WTC11 (cell line): ENCODE measurements around the gene TSNAXIP1. TPM values are rescaled to one million over a fixed set of nuclear protein-coding genes. Genes with fewer than 3 reads are reported as not detected.

ENCODE experiments used
- ATAC-seq: fragments of 200-7000 bp; cut with Tn5 transposase; 2 replicates; pipeline ENCODE4 v1.10.0; 2021; ENCODE audit warnings: mild to moderate bottlenecking, moderate library complexity
- CTCF ChIA-PET: fragments of 300-600 bp; sonication (Branson Sonifier 250); formaldehyde crosslinking; loops from one replicate; lab custom pipeline; 2021; ENCODE audit warnings: antibody characterized with exemption; lab: Charles Lee
- POLR2A ChIA-PET: fragments of 350-600 bp; sonication (Branson Sonifier 250); formaldehyde crosslinking; loops from one replicate; lab custom pipeline; 2021; ENCODE audit warnings: antibody characterized with exemption; lab: Charles Lee
- DNase-seq: peaks from one replicate; pipeline ENCODE4 v3.0.0; 2021; ENCODE audit warnings: low spot score
- H3K27ac Mint-ChIP-seq: 2 replicates; pipeline ENCODE4 v1.8.0; 2021; ENCODE audit warnings: mixed read lengths
- H3K27me3 Mint-ChIP-seq: 2 replicates; pipeline ENCODE4 v1.8.0; 2021; ENCODE audit warnings: low read depth, mild to moderate bottlenecking, moderate library complexity, mixed read lengths
- H3K36me3 Mint-ChIP-seq: 2 replicates; pipeline ENCODE4 v1.8.0; 2021; ENCODE audit warnings: mixed read lengths
- H3K4me1 Mint-ChIP-seq: 2 replicates; pipeline ENCODE4 v1.8.0; 2022; ENCODE audit warnings: mixed read lengths
- H3K4me3 Mint-ChIP-seq: 2 replicates; pipeline ENCODE4 v1.8.0; 2021; ENCODE audit warnings: mild to moderate bottlenecking, moderate library complexity, mixed read lengths
- H3K9me3 Mint-ChIP-seq: 2 replicates; pipeline ENCODE4 v1.8.0; 2021; ENCODE audit warnings: mixed read lengths
- CBFB ChIP-seq: sonication (generic); formaldehyde crosslinking; IDR thresholded peaks from 2 replicates; pipeline ENCODE4 v1.8.1; 2022; ENCODE audit warnings: mild to moderate bottlenecking, low read depth, missing genetic modification reagents
- PRRX2 ChIP-seq: fragments of 250-450 bp; sonication (Bioruptor Pico); IDR thresholded peaks from 2 replicates; pipeline ENCODE4 v1.8.0; 2021; ENCODE audit warnings: mild to moderate bottlenecking
- ZNF423 ChIP-seq: fragments of 250-450 bp; sonication (Bioruptor Pico); IDR thresholded peaks from 2 replicates; pipeline ENCODE4 v2.1.2; 2022; ENCODE audit warnings: mild to moderate bottlenecking, moderate library complexity
- ZNF671 ChIP-seq: fragments of 250-450 bp; sonication (Bioruptor Pico); IDR thresholded peaks from 2 replicates; pipeline ENCODE4 v1.8.0; 2021; ENCODE audit warnings: mild to moderate bottlenecking
- total RNA-seq: library from RNA; stranded (reverse); gene quantifications from 3 replicates; pipeline ENCODE4 v1.2.3, GENCODE V29; 2021
- TF ChIP-seq, protein P1 (sequence below): sonication (generic); formaldehyde crosslinking; IDR thresholded peaks from 2 replicates; pipeline ENCODE4 v1.8.1; 2023; ENCODE audit warnings: mild to moderate bottlenecking, missing genetic modification reagents, moderate library complexity
- TF ChIP-seq, protein P2 (sequence below): sonication (generic); formaldehyde crosslinking; conservative IDR thresholded peaks from 2 replicates; pipeline ENCODE4 v1.8.1; 2023; ENCODE audit warnings: mild to moderate bottlenecking, low read depth, missing genetic modification reagents, moderate library complexity
- TF ChIP-seq, protein P3 (sequence below): sonication (generic); formaldehyde crosslinking; IDR thresholded peaks from 2 replicates; pipeline ENCODE4 v1.8.1; 2022; ENCODE audit warnings: mild to moderate bottlenecking, moderate library complexity, missing genetic modification reagents
- TF ChIP-seq, protein P4 (sequence below): fragments of 200-600 bp; IDR thresholded peaks from 2 replicates; pipeline ENCODE4 v1.8.0; 2022; ENCODE audit warnings: antibody characterized with exemption
- TF ChIP-seq, protein P5 (sequence below): sonication (generic); formaldehyde crosslinking; IDR thresholded peaks from 2 replicates; pipeline ENCODE4 v1.8.1; 2023; ENCODE audit warnings: mild to moderate bottlenecking, missing genetic modification reagents
- TF ChIP-seq, protein P6 (sequence below): sonication (generic); formaldehyde crosslinking; IDR thresholded peaks from 2 replicates; pipeline ENCODE4 v1.8.1; 2023; ENCODE audit warnings: mild to moderate bottlenecking, missing genetic modification reagents, borderline replicate concordance
- TF ChIP-seq, protein P7 (sequence below): sonication (generic); formaldehyde crosslinking; IDR thresholded peaks from 2 replicates; pipeline ENCODE4 v1.8.1; 2023; ENCODE audit warnings: mild to moderate bottlenecking, moderate library complexity, missing genetic modification reagents
- TF ChIP-seq, protein P8 (sequence below): fragments of 250-450 bp; sonication (Bioruptor Pico); IDR thresholded peaks from 2 replicates; pipeline ENCODE4 v1.9.0; 2021; ENCODE audit warnings: mild to moderate bottlenecking, borderline replicate concordance

TSNAXIP1 gene
- total RNA-seq, 1 experiment from 2014 or later: 0.48 TPM

DNA sequence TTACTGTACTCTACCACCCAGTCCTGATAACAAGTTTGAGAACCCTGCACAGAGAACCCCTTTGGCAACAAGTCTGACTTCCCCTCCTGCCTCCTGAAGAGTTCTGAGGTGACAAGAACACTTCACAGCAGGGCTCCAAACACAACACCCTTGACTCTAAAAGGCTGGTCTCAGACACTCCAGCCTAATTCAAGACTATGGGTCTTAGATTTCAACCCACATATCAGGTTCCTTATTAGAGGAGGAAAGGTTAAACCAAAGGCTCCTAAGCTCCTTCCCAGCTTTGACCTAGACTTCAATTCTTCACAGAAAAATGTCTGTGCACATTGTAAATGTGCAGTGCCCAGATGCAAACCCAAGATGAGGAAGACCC is 23.4 kb upstream of the TSNAXIP1 start:
- no peaks in the 10 kb centered on the region for H3K27me3 Mint-ChIP-seq
- TF ChIP-seq ZNF671: no peak
- TF ChIP-seq, all 79 proteins: peak for 0
- CTCF ChIA-PET: interaction anchor here (1.5 kb wide), 1 partner anchor 120 kb away, joined by 3 read pairs; no protein-coding TSS in a partner anchor
- no peak for ATAC-seq
- H3K4me1 Mint-ChIP-seq: peaks cover 6% of the 10 kb centered on the region
- no peak overlapping the region for H3K4me3 Mint-ChIP-seq
- DNase-seq: no peak
- no peaks in the 10 kb centered on the region for H3K36me3 Mint-ChIP-seq
- POLR2A ChIA-PET: no interaction called here
- H3K9me3 Mint-ChIP-seq: no peaks in the 10 kb centered on the region
- no peak overlapping the region for H3K27ac Mint-ChIP-seq

DNA sequence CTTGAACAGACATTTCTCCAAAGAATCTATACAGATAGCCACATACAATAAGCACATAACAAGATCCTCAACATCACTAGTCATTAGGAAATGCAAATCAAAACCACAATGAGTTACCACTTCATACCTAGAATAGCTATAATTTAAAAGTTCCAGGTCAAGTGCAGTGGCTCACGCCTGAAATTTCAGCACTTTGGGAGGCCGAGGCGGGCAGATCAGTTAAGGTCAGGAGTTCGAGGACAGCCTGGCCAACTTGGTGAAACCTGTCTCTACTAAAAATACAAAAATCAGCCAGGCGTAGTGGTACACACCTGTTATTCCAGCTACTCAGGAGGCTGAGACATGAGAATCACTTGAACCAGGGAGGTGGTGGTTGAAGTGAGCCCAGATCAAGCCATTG is 20.2 kb upstream of the TSNAXIP1 start:
- Mint-ChIP-seq H3K36me3 (no peaks in the 10 kb centered on the region), H3K4me1 (no peaks in the 10 kb centered on the region), H3K4me3 (no peak overlapping the region), H3K9me3 (no peaks in the 10 kb centered on the region), H3K27me3 (no peaks in the 10 kb centered on the region), H3K27ac (no peak overlapping the region)
- no peak for DNase-seq
- TF ChIP-seq CBFB (CRISPR knock-in tag): no peak
- TF ChIP-seq, protein P1, sequence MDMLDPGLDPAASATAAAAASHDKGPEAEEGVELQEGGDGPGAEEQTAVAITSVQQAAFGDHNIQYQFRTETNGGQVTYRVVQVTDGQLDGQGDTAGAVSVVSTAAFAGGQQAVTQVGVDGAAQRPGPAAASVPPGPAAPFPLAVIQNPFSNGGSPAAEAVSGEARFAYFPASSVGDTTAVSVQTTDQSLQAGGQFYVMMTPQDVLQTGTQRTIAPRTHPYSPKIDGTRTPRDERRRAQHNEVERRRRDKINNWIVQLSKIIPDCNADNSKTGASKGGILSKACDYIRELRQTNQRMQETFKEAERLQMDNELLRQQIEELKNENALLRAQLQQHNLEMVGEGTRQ (CRISPR knock-in tag): no peak
- TF ChIP-seq ZNF423 (CRISPR knock-in tag): no peak
- TF ChIP-seq, protein P2, sequence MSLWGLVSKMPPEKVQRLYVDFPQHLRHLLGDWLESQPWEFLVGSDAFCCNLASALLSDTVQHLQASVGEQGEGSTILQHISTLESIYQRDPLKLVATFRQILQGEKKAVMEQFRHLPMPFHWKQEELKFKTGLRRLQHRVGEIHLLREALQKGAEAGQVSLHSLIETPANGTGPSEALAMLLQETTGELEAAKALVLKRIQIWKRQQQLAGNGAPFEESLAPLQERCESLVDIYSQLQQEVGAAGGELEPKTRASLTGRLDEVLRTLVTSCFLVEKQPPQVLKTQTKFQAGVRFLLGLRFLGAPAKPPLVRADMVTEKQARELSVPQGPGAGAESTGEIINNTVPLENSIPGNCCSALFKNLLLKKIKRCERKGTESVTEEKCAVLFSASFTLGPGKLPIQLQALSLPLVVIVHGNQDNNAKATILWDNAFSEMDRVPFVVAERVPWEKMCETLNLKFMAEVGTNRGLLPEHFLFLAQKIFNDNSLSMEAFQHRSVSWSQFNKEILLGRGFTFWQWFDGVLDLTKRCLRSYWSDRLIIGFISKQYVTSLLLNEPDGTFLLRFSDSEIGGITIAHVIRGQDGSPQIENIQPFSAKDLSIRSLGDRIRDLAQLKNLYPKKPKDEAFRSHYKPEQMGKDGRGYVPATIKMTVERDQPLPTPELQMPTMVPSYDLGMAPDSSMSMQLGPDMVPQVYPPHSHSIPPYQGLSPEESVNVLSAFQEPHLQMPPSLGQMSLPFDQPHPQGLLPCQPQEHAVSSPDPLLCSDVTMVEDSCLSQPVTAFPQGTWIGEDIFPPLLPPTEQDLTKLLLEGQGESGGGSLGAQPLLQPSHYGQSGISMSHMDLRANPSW: no peak
- ChIA-PET POLR2A (interaction anchor here (0.5 kb wide), 1 partner anchor 123 kb away, joined by 3 read pairs; no protein-coding TSS in a partner anchor), CTCF (interaction anchor here (0.8 to 2.0 kb wide), 2 partner anchors 30 to 114 kb away, joined by 3 to 10 read pairs; no protein-coding TSS in a partner anchor)
- no peak for ATAC-seq

DNA sequence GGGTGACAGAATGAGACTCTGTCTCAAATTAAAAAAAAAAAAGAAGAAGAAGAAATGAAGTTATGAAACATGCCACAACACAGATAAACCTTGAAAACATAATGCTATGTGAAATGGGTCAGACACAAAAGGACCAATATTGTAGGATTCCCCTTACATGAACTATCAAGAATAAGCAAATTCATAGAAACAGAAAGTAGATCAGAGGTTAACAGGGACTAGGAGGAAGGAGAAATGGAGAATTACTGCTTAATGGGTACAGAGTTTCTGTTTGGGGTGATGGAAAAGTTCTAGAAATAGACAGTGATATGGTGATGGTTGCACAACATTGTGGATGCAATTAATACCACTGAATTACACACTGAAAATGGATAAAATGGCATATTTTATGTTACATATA is 16.6 kb upstream of the TSNAXIP1 start:
- H3K36me3 Mint-ChIP-seq: no peaks in the 10 kb centered on the region
- ChIA-PET POLR2A (no interaction called here), CTCF (interaction anchor here (1.0 kb wide), 1 partner anchor 26 kb away, joined by 4 read pairs; no protein-coding TSS in a partner anchor)
- no peaks in the 10 kb centered on the region for H3K27me3 Mint-ChIP-seq
- no peak overlapping the region for H3K27ac Mint-ChIP-seq
- no peaks in the 10 kb centered on the region for H3K4me1 Mint-ChIP-seq
- DNase-seq: no peak
- ATAC-seq: no peak
- no peaks in the 10 kb centered on the region for H3K9me3 Mint-ChIP-seq
- H3K4me3 Mint-ChIP-seq: no peak overlapping the region
- TF ChIP-seq, protein P3, sequence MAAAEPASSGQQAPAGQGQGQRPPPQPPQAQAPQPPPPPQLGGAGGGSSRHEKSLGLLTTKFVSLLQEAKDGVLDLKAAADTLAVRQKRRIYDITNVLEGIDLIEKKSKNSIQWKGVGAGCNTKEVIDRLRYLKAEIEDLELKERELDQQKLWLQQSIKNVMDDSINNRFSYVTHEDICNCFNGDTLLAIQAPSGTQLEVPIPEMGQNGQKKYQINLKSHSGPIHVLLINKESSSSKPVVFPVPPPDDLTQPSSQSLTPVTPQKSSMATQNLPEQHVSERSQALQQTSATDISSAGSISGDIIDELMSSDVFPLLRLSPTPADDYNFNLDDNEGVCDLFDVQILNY: no peak
- TF ChIP-seq, protein P4, sequence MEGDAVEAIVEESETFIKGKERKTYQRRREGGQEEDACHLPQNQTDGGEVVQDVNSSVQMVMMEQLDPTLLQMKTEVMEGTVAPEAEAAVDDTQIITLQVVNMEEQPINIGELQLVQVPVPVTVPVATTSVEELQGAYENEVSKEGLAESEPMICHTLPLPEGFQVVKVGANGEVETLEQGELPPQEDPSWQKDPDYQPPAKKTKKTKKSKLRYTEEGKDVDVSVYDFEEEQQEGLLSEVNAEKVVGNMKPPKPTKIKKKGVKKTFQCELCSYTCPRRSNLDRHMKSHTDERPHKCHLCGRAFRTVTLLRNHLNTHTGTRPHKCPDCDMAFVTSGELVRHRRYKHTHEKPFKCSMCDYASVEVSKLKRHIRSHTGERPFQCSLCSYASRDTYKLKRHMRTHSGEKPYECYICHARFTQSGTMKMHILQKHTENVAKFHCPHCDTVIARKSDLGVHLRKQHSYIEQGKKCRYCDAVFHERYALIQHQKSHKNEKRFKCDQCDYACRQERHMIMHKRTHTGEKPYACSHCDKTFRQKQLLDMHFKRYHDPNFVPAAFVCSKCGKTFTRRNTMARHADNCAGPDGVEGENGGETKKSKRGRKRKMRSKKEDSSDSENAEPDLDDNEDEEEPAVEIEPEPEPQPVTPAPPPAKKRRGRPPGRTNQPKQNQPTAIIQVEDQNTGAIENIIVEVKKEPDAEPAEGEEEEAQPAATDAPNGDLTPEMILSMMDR: no peak
- TF ChIP-seq PRRX2 (CRISPR knock-in tag): no peak
- TF ChIP-seq, protein P5, sequence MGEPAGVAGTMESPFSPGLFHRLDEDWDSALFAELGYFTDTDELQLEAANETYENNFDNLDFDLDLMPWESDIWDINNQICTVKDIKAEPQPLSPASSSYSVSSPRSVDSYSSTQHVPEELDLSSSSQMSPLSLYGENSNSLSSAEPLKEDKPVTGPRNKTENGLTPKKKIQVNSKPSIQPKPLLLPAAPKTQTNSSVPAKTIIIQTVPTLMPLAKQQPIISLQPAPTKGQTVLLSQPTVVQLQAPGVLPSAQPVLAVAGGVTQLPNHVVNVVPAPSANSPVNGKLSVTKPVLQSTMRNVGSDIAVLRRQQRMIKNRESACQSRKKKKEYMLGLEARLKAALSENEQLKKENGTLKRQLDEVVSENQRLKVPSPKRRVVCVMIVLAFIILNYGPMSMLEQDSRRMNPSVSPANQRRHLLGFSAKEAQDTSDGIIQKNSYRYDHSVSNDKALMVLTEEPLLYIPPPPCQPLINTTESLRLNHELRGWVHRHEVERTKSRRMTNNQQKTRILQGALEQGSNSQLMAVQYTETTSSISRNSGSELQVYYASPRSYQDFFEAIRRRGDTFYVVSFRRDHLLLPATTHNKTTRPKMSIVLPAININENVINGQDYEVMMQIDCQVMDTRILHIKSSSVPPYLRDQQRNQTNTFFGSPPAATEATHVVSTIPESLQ (CRISPR knock-in tag): no peak
- TF ChIP-seq, protein P6, sequence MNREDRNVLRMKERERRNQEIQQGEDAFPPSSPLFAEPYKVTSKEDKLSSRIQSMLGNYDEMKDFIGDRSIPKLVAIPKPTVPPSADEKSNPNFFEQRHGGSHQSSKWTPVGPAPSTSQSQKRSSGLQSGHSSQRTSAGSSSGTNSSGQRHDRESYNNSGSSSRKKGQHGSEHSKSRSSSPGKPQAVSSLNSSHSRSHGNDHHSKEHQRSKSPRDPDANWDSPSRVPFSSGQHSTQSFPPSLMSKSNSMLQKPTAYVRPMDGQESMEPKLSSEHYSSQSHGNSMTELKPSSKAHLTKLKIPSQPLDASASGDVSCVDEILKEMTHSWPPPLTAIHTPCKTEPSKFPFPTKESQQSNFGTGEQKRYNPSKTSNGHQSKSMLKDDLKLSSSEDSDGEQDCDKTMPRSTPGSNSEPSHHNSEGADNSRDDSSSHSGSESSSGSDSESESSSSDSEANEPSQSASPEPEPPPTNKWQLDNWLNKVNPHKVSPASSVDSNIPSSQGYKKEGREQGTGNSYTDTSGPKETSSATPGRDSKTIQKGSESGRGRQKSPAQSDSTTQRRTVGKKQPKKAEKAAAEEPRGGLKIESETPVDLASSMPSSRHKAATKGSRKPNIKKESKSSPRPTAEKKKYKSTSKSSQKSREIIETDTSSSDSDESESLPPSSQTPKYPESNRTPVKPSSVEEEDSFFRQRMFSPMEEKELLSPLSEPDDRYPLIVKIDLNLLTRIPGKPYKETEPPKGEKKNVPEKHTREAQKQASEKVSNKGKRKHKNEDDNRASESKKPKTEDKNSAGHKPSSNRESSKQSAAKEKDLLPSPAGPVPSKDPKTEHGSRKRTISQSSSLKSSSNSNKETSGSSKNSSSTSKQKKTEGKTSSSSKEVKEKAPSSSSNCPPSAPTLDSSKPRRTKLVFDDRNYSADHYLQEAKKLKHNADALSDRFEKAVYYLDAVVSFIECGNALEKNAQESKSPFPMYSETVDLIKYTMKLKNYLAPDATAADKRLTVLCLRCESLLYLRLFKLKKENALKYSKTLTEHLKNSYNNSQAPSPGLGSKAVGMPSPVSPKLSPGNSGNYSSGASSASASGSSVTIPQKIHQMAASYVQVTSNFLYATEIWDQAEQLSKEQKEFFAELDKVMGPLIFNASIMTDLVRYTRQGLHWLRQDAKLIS (CRISPR knock-in tag): no peak
- TF ChIP-seq, protein P7, sequence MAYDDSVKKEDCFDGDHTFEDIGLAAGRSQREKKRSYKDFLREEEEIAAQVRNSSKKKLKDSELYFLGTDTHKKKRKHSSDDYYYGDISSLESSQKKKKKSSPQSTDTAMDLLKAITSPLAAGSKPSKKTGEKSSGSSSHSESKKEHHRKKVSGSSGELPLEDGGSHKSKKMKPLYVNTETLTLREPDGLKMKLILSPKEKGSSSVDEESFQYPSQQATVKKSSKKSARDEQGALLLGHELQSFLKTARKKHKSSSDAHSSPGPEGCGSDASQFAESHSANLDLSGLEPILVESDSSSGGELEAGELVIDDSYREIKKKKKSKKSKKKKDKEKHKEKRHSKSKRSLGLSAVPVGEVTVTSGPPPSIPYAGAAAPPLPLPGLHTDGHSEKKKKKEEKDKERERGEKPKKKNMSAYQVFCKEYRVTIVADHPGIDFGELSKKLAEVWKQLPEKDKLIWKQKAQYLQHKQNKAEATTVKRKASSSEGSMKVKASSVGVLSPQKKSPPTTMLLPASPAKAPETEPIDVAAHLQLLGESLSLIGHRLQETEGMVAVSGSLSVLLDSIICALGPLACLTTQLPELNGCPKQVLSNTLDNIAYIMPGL: no peak
- TF ChIP-seq, protein P8, sequence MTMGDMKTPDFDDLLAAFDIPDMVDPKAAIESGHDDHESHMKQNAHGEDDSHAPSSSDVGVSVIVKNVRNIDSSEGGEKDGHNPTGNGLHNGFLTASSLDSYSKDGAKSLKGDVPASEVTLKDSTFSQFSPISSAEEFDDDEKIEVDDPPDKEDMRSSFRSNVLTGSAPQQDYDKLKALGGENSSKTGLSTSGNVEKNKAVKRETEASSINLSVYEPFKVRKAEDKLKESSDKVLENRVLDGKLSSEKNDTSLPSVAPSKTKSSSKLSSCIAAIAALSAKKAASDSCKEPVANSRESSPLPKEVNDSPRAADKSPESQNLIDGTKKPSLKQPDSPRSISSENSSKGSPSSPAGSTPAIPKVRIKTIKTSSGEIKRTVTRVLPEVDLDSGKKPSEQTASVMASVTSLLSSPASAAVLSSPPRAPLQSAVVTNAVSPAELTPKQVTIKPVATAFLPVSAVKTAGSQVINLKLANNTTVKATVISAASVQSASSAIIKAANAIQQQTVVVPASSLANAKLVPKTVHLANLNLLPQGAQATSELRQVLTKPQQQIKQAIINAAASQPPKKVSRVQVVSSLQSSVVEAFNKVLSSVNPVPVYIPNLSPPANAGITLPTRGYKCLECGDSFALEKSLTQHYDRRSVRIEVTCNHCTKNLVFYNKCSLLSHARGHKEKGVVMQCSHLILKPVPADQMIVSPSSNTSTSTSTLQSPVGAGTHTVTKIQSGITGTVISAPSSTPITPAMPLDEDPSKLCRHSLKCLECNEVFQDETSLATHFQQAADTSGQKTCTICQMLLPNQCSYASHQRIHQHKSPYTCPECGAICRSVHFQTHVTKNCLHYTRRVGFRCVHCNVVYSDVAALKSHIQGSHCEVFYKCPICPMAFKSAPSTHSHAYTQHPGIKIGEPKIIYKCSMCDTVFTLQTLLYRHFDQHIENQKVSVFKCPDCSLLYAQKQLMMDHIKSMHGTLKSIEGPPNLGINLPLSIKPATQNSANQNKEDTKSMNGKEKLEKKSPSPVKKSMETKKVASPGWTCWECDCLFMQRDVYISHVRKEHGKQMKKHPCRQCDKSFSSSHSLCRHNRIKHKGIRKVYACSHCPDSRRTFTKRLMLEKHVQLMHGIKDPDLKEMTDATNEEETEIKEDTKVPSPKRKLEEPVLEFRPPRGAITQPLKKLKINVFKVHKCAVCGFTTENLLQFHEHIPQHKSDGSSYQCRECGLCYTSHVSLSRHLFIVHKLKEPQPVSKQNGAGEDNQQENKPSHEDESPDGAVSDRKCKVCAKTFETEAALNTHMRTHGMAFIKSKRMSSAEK (CRISPR knock-in tag): no peak
